ENCODE measurements around the gene CHD3. TPM values are rescaled to one million over a fixed set of nuclear protein-coding genes. Genes with fewer than 3 reads are reported as not detected.

CHD3 gene
- total and polyA plus RNA-seq, 2 of the 13 experiments (the other 11 are each of a cell fraction or from before 2014, with no cell fraction given), result 2.7 to 3.7 TPM

DNA sequence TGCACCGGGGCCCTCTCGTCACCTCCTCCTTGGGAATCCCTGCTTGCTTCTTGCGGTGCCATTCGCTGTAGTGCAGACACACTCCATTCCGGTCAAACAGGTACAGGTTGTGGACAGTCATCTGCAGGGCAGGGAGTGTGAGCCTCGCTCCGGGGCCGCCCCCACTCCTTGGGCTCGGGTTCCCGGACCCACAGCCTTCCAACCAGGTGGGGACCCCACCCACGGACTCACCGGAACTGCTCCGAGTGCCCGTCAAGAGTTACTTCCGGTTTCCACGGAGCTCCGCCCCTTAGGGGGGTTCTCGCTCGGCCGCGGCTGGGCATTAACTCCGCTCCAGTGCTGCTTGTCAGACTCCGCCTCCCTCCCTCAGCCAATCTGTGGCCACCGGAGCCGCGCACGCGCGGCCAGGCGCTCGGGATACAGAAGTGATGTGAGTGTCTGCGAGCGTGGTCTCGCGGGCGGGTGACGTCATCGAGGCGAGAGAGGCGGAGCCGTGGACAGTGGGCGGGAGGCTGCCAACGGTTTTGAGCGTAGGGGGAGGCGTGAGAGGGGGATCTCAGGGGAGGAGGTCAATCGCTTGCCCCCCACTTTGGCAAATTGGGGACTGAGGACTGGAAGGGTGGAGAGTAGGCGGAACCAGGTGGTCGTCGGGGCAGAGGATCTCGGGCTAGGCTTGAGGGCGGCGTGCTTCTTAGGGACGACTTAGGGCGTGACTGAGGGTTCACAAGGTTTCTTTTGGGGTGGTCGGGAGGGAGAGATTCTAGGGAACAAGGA, 43.3 kb downstream of the CHD3 start, which contains the start of the genes CNTROB and TRAPPC1 (continued):
- TF ChIP-seq ZSCAN21 (CRISPR knock-in tag; IDR thresholded peaks at IDR 0.05; ENCODE audit: borderline replicate concordance) (0 out of 2 replicates have a peak, but pooled peaks have one; percentile 34), CHCHD3 (CRISPR knock-in tag; IDR thresholded peaks at IDR 0.05) (no peak), ZNF737 (CRISPR knock-in tag; IDR thresholded peaks at IDR 0.05; ENCODE audit: borderline replicate concordance) (no peak), ZMAT3 (CRISPR knock-in tag; conservative IDR thresholded peaks at IDR 0.05) (0 out of 2 replicates have a peak, but pooled peaks have one; percentile 48), SAP130 (CRISPR knock-in tag; IDR thresholded peaks at IDR 0.05; ENCODE audit: low read depth) (peak; percentile 92), JUN (CRISPR knock-in tag; IDR thresholded peaks at IDR 0.05) (peak; percentile 67; the same call in 1 of the 2 replicates), MYC (CRISPR knock-in tag; IDR thresholded peaks at IDR 0.05; ENCODE audit: borderline replicate concordance) (0 out of 2 replicates have a peak, but pooled peaks have one; percentile 27), ZSCAN25 (CRISPR knock-in tag; IDR thresholded peaks at IDR 0.05) (peak; percentile 86), ZNF552 (CRISPR knock-in tag; IDR thresholded peaks at IDR 0.05; ENCODE audit: borderline replicate concordance) (no peak), FOXK2 (IDR thresholded peaks at IDR 0.05) (no peak), ZNF672 (CRISPR knock-in tag; IDR thresholded peaks at IDR 0.05) (no peak), ZNF678 (CRISPR knock-in tag; IDR thresholded peaks at IDR 0.05) (0 out of 2 replicates have a peak, but pooled peaks have one; percentile 47), ZNF563 (CRISPR knock-in tag; IDR thresholded peaks at IDR 0.05) (no peak), ZNF343 (CRISPR knock-in tag; IDR thresholded peaks at IDR 0.05) (0 out of 2 replicates have a peak, but pooled peaks have one; percentile 53), ZNF75D (CRISPR knock-in tag; IDR thresholded peaks at IDR 0.05; ENCODE audit: borderline replicate concordance) (no peak), THAP11 (CRISPR knock-in tag; IDR thresholded peaks at IDR 0.05) (peak; percentile 83), ZNF883 (CRISPR knock-in tag; IDR thresholded peaks at IDR 0.05; ENCODE audit: not compliant biosample characterization) (peak; percentile 66), KLF15 (CRISPR knock-in tag; IDR thresholded peaks at IDR 0.05; ENCODE audit: borderline replicate concordance) (no peak)
- TF ChIP-seq, protein P1, sequence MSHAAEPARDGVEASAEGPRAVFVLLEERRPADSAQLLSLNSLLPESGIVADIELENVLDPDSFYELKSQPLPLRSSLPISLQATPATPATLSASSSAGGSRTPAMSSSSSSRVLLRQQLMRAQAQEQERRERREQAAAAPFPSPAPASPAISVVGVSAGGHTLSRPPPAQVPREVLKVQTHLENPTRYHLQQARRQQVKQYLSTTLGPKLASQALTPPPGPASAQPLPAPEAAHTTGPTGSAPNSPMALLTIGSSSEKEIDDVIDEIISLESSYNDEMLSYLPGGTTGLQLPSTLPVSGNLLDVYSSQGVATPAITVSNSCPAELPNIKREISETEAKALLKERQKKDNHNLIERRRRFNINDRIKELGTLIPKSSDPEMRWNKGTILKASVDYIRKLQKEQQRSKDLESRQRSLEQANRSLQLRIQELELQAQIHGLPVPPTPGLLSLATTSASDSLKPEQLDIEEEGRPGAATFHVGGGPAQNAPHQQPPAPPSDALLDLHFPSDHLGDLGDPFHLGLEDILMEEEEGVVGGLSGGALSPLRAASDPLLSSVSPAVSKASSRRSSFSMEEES (CRISPR knock-in tag; IDR thresholded peaks at IDR 0.05), result no peak
- TF ChIP-seq, protein P2, sequence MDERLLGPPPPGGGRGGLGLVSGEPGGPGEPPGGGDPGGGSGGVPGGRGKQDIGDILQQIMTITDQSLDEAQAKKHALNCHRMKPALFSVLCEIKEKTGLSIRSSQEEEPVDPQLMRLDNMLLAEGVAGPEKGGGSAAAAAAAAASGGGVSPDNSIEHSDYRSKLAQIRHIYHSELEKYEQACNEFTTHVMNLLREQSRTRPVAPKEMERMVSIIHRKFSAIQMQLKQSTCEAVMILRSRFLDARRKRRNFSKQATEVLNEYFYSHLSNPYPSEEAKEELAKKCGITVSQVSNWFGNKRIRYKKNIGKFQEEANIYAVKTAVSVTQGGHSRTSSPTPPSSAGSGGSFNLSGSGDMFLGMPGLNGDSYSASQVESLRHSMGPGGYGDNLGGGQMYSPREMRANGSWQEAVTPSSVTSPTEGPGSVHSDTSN (CRISPR knock-in tag; IDR thresholded peaks at IDR 0.05), result peak; percentile 53
- TF ChIP-seq, protein P3, sequence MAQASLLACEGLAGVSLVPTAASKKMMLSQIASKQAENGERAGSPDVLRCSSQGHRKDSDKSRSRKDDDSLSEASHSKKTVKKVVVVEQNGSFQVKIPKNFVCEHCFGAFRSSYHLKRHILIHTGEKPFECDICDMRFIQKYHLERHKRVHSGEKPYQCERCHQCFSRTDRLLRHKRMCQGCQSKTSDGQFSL (CRISPR knock-in tag; IDR thresholded peaks at IDR 0.05), result no peak
- TF ChIP-seq, protein P4, sequence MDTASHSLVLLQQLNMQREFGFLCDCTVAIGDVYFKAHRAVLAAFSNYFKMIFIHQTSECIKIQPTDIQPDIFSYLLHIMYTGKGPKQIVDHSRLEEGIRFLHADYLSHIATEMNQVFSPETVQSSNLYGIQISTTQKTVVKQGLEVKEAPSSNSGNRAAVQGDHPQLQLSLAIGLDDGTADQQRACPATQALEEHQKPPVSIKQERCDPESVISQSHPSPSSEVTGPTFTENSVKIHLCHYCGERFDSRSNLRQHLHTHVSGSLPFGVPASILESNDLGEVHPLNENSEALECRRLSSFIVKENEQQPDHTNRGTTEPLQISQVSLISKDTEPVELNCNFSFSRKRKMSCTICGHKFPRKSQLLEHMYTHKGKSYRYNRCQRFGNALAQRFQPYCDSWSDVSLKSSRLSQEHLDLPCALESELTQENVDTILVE (CRISPR knock-in tag; IDR thresholded peaks at IDR 0.05), result peak; percentile 31; the same call in 1 of the 2 replicates
- TF ChIP-seq, protein P5, sequence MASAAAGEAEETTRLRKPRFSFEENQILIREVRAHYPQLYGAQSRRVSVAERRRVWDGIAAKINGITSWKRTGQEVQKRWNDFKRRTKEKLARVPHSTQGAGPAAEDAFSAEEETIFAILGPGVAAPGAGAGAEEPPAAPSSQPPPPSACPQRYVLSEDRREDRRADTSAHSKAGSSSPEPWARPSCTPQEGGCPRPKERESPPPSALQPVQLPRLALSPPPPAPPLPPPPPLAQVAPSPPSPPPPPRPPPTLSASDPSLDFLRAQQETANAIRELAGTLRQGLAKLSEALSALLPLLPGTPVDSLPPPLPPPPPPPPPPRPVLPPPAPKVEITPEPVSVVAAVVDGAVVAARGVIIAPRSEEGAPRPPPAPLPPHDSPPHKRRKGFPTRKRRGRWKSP (CRISPR knock-in tag; IDR thresholded peaks at IDR 0.05), result peak; percentile 28; the same call in 1 of the 2 replicates
